ENCODE results near the gene ZCCHC7. TPM values are rescaled to one million over a fixed set of nuclear protein-coding genes. Genes with fewer than 3 reads are reported as not detected.
"Not testable (repeated sequence)": the region's sequence is repeated elsewhere in the genome, so short reads cannot be mapped to it uniquely, and the experiment has no call there.

Gene ZCCHC7
- total RNA-seq, 1 experiment from 2014 or later = 10.2 TPM

DNA sequence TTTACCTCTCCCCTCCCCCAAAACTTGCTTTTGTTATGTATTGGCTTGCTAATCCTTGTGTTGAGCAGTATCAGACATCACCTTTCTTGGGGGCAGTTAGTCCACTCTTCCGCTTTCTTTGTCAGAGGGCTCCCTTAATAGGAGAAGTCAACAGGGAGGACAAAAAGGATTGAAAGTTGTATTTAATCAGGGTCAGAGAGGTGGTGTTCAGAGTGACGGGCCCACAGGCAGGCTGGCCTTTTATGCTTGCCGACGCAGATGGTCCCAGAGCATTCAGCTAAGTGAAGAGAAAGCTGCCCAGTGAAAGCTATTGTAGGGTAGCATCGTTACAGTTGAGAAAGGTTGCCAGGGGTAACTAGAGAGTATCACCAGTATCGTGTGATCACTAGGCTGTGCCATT lies 131.1 kb downstream of the ZCCHC7 start:
- no peak for DNase-seq (ENCODE audit: low read depth)

- no peak for DNase-seq (ENCODE audit: low read depth)
Observed at GRCh38 chr9:37253377-37253937, 133.1 kb downstream of the ZCCHC7 start.

DNA sequence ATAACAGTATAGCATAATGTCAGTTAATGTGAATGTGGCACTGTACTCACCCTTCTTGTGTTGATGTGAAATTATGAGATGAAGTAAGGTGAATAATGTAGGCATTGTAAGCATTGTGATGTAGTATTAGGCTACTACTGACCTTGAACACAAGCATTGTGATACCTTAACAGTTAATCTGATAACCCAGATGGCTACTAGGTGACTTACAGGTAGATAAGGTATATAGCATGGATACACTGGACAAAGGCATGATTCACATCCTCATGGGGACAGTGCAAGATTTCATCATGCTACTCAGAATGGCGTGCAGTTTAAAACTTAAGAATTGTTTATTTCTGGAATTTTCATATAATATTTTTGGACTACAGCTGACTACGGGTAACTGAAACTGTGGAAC lies 134.8 kb downstream of the ZCCHC7 start:
- DNase-seq (ENCODE audit: low read depth) = no peak

GRCh38 chr9:37255944-37256862 lies 135.8 kb downstream of the ZCCHC7 start:
- DNase-seq (ENCODE audit: low read depth) = no peak

DNA sequence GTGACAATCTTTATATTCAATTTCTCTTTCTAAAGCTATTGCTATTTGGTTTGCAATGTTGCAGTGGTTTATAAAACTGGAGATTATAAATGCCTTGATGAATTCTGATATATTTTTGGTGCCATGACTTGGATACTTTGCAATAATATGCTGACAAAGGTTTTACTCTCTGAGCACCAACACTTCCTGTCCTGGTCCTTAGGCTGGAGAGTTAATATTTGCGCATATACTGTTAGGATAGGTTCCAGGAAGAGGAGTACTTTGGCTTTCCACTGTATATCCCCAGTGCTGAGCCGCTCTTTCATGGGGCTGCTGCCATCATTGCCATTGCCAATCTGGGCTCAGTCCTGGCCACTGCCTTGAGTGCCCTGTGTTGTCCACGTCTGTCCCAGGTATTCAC lies 139.6 kb downstream of the ZCCHC7 start:
- DNase-seq (ENCODE audit: low read depth) = no peak

DNA sequence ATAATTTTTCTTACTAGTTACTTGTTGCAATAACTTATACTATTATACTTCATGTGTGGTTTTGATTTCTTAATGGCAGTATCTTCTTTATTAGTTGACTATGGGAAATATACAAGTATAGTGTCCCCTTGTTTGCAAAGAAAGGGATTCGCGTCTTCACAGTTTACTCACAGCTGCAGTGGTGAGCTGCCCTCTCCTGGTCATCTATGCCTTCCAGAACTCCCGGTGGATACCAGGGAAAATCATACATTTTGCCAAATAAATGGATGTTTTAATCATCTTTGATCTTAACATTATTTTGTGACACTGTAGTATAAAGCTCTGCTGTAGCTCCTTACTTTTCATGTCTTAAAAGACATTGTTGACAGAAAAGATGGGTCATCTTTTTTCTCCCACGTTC lies 142.0 kb downstream of the ZCCHC7 start:
- peak; percentile 29 for DNase-seq (ENCODE audit: low read depth)

DNA sequence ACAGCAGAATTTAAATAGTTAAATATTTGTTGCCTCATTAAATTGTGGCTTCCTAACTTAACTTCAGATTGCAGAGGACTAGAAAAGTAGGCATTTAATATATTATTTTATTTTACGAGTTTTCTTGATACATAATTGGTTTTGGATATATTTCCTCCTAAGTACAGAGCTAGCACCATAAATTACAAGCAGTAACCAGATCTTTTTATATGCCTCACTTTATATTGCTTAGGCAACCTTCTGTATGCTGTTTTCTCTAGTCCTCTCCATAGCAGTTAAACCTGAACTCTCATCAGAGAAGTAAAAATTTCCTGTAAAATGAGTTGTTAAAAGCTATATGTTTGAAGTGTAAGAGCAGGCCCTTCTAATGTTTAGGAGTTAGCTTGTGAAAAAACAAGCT lies 144.2 kb downstream of the ZCCHC7 start:
- DNase-seq (ENCODE audit: low read depth) = no peak

- no peak for DNase-seq (ENCODE audit: low read depth)
Observed at GRCh38 chr9:37266630-37267029, 146.3 kb downstream of the ZCCHC7 start.

DNA sequence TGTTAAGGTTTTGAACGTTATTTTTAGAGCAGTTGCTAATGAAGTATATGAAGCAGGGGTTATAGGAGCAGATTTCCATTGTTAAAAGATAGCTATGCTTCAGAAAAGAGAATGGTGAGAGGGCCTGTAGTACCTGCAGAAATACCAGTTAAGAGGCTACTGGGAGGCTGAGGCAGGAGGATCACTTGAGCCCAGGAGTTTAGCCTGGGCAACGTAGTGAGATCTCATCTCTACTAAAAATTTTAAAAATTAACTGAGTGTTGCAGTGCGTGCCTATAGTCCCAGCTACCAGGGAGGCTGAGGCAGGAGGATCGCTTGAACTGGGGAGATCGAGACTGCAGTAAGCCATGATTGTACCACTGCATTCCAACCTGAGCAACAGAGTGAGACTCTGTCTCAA lies 148.8 kb downstream of the ZCCHC7 start:
- DNase-seq (ENCODE audit: low read depth) = no peak

DNA sequence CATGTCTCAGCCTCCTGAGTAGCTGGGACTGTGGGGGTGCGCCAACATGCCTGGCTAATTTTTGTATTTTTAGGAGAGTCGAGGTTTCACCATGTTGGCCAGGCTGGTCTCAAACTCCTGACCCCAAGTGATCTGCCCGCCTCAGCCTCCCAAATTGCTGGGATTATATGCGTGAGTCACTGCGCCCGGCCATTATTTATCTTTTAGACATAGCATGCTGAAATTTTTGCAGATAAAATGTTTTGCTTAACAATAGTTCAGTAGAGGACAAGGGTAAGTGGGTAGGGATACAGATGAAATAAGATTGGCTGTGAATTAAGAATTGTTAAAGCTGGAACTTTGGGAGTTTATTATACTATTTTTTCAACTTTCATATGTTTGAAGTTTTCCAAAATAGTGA lies 151.3 kb downstream of the ZCCHC7 start:
- DNase-seq (ENCODE audit: low read depth) = no peak

DNA sequence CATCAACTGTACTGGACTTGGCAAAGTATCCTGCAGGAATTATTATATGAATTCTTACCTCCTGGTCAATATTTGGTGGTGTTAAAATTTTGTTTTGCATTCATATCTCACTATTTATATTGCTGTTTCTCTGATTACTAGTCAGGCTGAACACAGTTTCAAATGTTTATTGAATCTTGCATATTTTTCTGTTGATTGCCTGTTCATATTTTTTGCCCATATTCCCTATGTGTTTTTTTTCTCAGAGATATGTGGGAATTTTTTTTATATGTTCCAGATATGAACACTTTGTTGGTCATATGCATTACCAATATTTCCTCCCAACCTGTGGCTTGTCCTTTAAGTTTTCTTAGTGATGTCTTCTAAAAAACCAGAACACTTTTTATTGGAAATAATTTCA lies 153.2 kb downstream of the ZCCHC7 start:
- no peak for DNase-seq (ENCODE audit: low read depth)

- no peak for DNase-seq (ENCODE audit: low read depth)
Observed at GRCh38 chr9:37281541-37281940, 161.2 kb downstream of the ZCCHC7 start.

- peak; percentile 73 for DNase-seq (ENCODE audit: low read depth)
Observed at GRCh38 chr9:37283730-37284325, 163.5 kb downstream of the ZCCHC7 start.

DNA sequence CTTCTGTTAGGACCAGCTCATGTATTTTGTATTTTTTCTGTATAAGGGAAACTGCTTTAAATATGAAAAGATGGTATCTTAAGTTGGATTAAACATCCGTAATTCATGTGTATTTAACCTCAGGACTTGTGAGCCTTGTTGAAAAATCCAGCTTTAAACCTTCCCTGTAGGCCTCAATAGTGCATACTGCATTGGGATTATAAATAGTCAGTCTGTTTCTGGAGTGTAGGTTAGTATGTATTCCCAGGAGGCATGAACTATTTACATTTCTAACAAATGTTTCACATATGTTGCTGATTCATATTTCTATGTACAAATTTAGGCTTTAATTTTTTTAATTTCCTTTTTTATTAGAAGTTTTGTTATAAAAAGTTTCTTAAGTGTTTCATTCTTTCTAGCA lies 164.3 kb downstream of the ZCCHC7 start:
- DNase-seq (ENCODE audit: low read depth) = no peak

DNA sequence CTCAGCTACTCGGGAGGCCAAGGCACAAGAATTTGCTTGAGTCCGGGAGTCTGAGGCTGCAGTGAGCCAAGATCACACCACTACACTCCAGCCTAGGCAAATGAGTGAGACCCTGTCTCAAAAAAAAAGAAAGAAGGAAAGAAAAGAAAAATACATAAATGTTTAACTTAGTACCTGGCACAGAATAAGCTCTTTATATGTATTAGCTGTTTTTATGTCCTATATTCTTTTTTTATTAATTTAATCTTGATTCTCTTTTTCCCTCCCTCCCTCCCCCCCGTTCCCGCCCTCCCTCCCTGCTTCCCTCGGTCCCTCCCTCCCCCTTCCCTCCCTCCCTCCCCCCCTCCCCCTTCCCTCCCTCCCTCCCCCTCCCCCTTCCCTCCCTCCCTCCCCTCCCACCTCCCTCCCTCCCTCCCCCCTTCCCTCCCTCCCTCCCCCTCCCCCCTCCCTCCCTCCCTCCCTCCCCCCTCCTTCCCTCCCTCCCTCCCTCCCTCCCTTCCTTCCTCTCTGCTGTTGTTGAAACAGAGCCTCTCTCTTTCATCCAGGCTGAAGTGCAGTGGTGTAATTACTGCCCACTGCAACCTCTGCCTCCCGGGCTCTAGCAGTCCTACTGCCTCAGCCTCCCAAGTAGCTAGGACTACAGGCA lies 166.3 kb downstream of the ZCCHC7 start:
- DNase-seq (ENCODE audit: low read depth) = no peak

GRCh38 chr9:37287317-37287716 lies 166.9 kb downstream of the ZCCHC7 start:
- no peak for DNase-seq (ENCODE audit: low read depth)

GRCh38 chr9:37289631-37290030 lies 169.3 kb downstream of the ZCCHC7 start:
- no peak for DNase-seq (ENCODE audit: low read depth)

DNA sequence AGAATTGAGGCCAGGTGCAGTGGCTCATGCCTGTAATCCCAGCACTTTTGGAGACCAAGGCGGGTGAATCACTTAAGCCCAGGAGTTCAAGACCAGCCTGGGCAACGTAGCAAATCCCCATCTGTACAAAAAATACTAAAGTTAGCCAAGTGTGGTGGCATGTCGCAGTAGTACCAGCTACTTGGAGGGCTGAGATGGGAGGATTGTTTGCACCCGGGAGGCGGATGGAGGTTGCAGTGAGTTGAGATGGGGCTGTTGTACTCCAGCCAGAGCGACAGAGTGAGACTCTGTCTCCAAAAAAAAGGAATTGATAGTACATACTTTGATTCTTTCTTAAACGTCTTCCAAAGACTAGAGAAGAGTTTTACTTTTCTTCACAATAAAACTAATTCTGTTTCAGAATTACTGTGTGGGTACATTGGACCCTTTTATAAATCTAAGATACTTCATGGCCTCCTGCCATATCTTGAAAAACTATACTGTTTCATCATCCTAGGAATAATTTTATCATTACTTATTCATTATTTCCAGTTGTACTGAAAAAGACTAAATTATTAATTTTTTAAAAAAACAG lies 170.1 kb downstream of the ZCCHC7 start:
- DNase-seq (ENCODE audit: low read depth) = no peak

- DNase-seq (ENCODE audit: low read depth) = peak; percentile 77
Observed at GRCh38 chr9:37290940-37291485, 170.6 kb downstream of the ZCCHC7 start.

DNA sequence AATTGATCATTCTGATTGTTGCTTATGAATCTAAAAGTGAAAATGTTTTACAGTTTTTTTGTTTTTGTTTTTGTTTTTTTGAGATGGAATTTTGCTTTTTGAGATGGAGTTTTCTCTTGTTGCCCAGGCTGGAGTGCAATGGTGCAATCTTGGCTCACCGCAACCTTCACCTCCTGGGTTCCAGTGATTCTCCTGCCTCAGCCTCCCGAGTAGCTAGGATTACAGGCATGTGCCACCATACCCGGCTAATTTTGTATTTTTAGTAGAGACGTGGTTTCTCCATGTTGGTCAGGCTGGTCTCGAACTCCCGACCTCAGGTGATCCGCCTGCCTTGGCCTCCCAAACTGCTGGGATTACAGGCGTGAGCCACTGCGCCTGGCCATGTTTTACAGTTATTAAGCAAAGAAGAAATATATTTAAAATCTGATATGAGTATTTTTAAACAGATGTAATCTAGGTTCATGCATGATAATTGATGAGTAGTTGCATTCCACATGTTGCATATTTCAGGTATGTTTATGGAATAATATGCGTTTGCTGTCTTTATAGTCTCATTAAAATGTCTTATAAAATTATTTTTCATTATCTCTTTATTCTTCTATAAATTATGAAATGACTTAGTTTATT lies 171.4 kb downstream of the ZCCHC7 start:
- DNase-seq (ENCODE audit: low read depth) = not testable (repeated sequence)

DNA sequence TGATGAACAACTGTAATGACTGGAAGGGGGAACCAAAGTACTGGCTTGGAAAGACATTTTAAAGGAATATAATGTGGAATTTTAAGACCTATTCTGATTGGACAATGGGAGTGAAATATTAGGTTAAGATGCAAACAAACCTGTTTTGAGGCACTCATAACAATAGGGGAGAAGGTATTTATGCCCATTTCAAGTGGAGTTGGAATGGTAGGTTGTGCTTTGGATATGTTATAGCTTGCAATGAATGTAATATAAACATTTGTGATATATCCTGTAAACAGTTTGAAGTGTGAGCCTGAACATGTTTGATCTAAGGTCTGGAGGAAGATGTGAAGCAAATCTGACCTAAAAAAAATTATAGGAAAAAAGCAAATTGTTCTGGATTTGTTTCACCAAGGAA lies 172.5 kb downstream of the ZCCHC7 start:
- DNase-seq (ENCODE audit: low read depth) = no peak
